ENCODE data around the gene MYOF.

The MYOF gene

GRCh38 chr10:93494494-93494893 lies 12.4 kb upstream of the MYOF start:
- ATAC-seq: no peak
- TF ChIP-seq POU6F1 (CRISPR knock-in tag; IDR thresholded peaks at IDR 0.05; ENCODE audit: borderline replicate concordance, low read depth): no peak
- TF ChIP-seq ZNF70 (CRISPR knock-in tag; IDR thresholded peaks at IDR 0.05): no peak
- TF ChIP-seq ISL1 (CRISPR knock-in tag; IDR thresholded peaks at IDR 0.05): no peak
- no peak for TF ChIP-seq ZC3H10 (CRISPR knock-in tag; IDR thresholded peaks at IDR 0.05)
- no peak for TF ChIP-seq TSHZ2 (CRISPR knock-in tag; IDR thresholded peaks at IDR 0.05)
- TF ChIP-seq BACH2 (CRISPR knock-in tag; IDR thresholded peaks at IDR 0.05; ENCODE audit: borderline replicate concordance): no peak
- no peak for TF ChIP-seq RARB (CRISPR knock-in tag; IDR thresholded peaks at IDR 0.05)
- no peak for TF ChIP-seq ZNF565 (CRISPR knock-in tag; conservative IDR thresholded peaks at IDR 0.05; ENCODE audit: low read depth)
- no peak for TF ChIP-seq ZFP3 (CRISPR knock-in tag; IDR thresholded peaks at IDR 0.05)
- no peak for TF ChIP-seq CSDC2 (CRISPR knock-in tag; IDR thresholded peaks at IDR 0.05)
- TF ChIP-seq ZFP30 (CRISPR knock-in tag; IDR thresholded peaks at IDR 0.05): no peak
- no peak for TF ChIP-seq ARNTL (CRISPR knock-in tag; IDR thresholded peaks at IDR 0.05; ENCODE audit: borderline replicate concordance, low read depth)

GRCh38 chr10:93493162-93493561 lies 11.0 kb upstream of the MYOF start:
- TF ChIP-seq ZNF565 (CRISPR knock-in tag; conservative IDR thresholded peaks at IDR 0.05; ENCODE audit: low read depth) (no peak), ZC3H10 (CRISPR knock-in tag; IDR thresholded peaks at IDR 0.05) (no peak), CREB5 (CRISPR knock-in tag; IDR thresholded peaks at IDR 0.05; ENCODE audit: low read depth) (no peak), POU6F1 (CRISPR knock-in tag; IDR thresholded peaks at IDR 0.05; ENCODE audit: borderline replicate concordance, low read depth) (no peak), CSRNP3 (CRISPR knock-in tag; IDR thresholded peaks at IDR 0.05) (no peak), ARNTL (CRISPR knock-in tag; IDR thresholded peaks at IDR 0.05; ENCODE audit: borderline replicate concordance, low read depth) (no peak), ESRRG (CRISPR knock-in tag; IDR thresholded peaks at IDR 0.05) (no peak), ZNF70 (CRISPR knock-in tag; IDR thresholded peaks at IDR 0.05) (no peak), SNAI2 (CRISPR knock-in tag; IDR thresholded peaks at IDR 0.05) (no peak), BACH2 (CRISPR knock-in tag; IDR thresholded peaks at IDR 0.05; ENCODE audit: borderline replicate concordance) (no peak), OSR1 (CRISPR knock-in tag; IDR thresholded peaks at IDR 0.05) (no peak), GLIS3 (CRISPR knock-in tag; IDR thresholded peaks at IDR 0.05) (no peak), PPARA (CRISPR knock-in tag; IDR thresholded peaks at IDR 0.05; ENCODE audit: borderline replicate concordance) (no peak), CSDC2 (CRISPR knock-in tag; IDR thresholded peaks at IDR 0.05) (no peak), PATZ1 (CRISPR knock-in tag; IDR thresholded peaks at IDR 0.05; ENCODE audit: borderline replicate concordance) (no peak), TSHZ2 (CRISPR knock-in tag; IDR thresholded peaks at IDR 0.05) (no peak), TOX (CRISPR knock-in tag; IDR thresholded peaks at IDR 0.05; ENCODE audit: borderline replicate concordance) (no peak), RARB (CRISPR knock-in tag; IDR thresholded peaks at IDR 0.05) (no peak), ISL1 (CRISPR knock-in tag; IDR thresholded peaks at IDR 0.05) (no peak), ZNF8 (CRISPR knock-in tag; IDR thresholded peaks at IDR 0.05) (no peak)
- no peak for ATAC-seq

Data from SK-N-SH treated with all-trans-retinoic acid at 6 μM for 48 hours (cell line).